Measurements from ENCODE around the gene RASEF. TPM values are rescaled to one million over a fixed set of nuclear protein-coding genes. Genes with fewer than 3 reads are reported as not detected.

The RASEF gene
- total RNA-seq, 1 experiment from 2014 or later: 2.2 TPM

GRCh38 chr9:83020327-83020726, 42.6 kb downstream of the RASEF start:
- no peaks in the 10 kb centered on the region for H3K79me1 ChIP-seq (ENCODE audit: insufficient read depth, low read depth, low read length, poor library complexity, severe bottlenecking)
- H3K27me3 ChIP-seq (ENCODE audit: insufficient read depth, low read length): no peaks in the 10 kb centered on the region
- H3K4me2 ChIP-seq (ENCODE audit: insufficient read depth, insufficient read length, low read length): no peak overlapping the region
- no peak overlapping the region for H3K9ac ChIP-seq (ENCODE audit: extremely low read depth, insufficient read length, low read length)
- Mint-ChIP-seq H3K4me1 (peaks cover 4 to 7% of the 10 kb centered on the region in 2 experiments; a peak in 3 of 4 replicates), H3K36me3 (ENCODE audit: insufficient read depth in 1 of 3, low read depth in 3 of 3) (peaks cover 0 to 5% (median 3%) of the 10 kb centered on the region in 3 experiments; a peak in 1 of 7 replicates), H3K27ac (no peak overlapping the region), H3K4me3 (no peak overlapping the region), H3K27me3 (ENCODE audit: low read depth) (no peaks in the 10 kb centered on the region), H3K9me3 (peaks cover 4 to 5% of the 10 kb centered on the region in 2 experiments; a peak in 3 of 5 replicates)
- no peak overlapping the region for H2BK5ac ChIP-seq (ENCODE audit: insufficient read length, low read length)
- no CpG with 5 or more reads among the region's 7 CpGs for whole genome bisulfite sequencing (ENCODE audit: extremely low coverage, insufficient read length, low lambda C conversion rate)
- no peak overlapping the region for H4K91ac ChIP-seq (ENCODE audit: insufficient read length, low read depth, low read length)
- no peak overlapping the region for H3K27ac ChIP-seq (ENCODE audit: insufficient read length, low read depth, low read length)
- no peak overlapping the region for H2BK15ac ChIP-seq (ENCODE audit: low read depth, low read length)
- H3K4ac ChIP-seq (ENCODE audit: low read depth, low read length): no peak overlapping the region
- H2BK12ac ChIP-seq (ENCODE audit: insufficient read length, low read depth, low read length): no peak overlapping the region
- H3K23ac ChIP-seq (ENCODE audit: insufficient read length, low read depth, low read length): no peak overlapping the region
- no peak overlapping the region for H3T11ph ChIP-seq (ENCODE audit: low read length)
- H3K79me2 ChIP-seq (ENCODE audit: insufficient read depth, low read length): no peaks in the 10 kb centered on the region
- no peaks in the 10 kb centered on the region for H3K9me3 ChIP-seq (ENCODE audit: control insufficient read depth, low read depth, low read length)
- no peaks in the 10 kb centered on the region for H3K4me1 ChIP-seq (ENCODE audit: insufficient read depth, low read length)
- H3K18ac ChIP-seq (ENCODE audit: insufficient read length, low read depth, low read length): no peak overlapping the region
- H2AFZ ChIP-seq (ENCODE audit: low read length): no peak overlapping the region
- H4K20me1 ChIP-seq (ENCODE audit: control insufficient read depth, insufficient read depth, insufficient read length): no peaks in the 10 kb centered on the region
- no peak overlapping the region for H4K5ac ChIP-seq (ENCODE audit: insufficient read length, low read depth, low read length)
- no peak for TF ChIP-seq CTCF (conservative IDR thresholded peaks at IDR 0.05)
- DNase-seq: no peak
- H3K23me2 ChIP-seq (ENCODE audit: insufficient read length, low read depth, low read length, poor library complexity, severe bottlenecking): no peaks in the 10 kb centered on the region
- no peak overlapping the region for H3K56ac ChIP-seq (ENCODE audit: insufficient read length, low read depth, low read length)
- H3K14ac ChIP-seq (ENCODE audit: insufficient read depth, low read length): no peak overlapping the region
- H2BK120ac ChIP-seq (ENCODE audit: low read depth, low read length, poor library complexity, severe bottlenecking): no peak overlapping the region
- H2AK5ac ChIP-seq (ENCODE audit: insufficient read length, low read length): no peak overlapping the region
- H2BK20ac ChIP-seq (ENCODE audit: low read depth, low read length, poor library complexity, severe bottlenecking): no peak overlapping the region
- no peak overlapping the region for H4K8ac ChIP-seq (replicated peaks; ENCODE audit: insufficient read length, low read depth, low read length)

Measured in H9 (cell line).